GM19025 (cell line): ENCODE data around the gene CUX1.
"Not testable (repeated sequence)": the region's sequence is repeated elsewhere in the genome, so short reads cannot be mapped to it uniquely, and the experiment has no call there.

Source experiments
- ATAC-seq: cut with Tn5 transposase; IDR thresholded peaks from one replicate; pipeline ENCODE4 v1.9.1; 2021; ENCODE audit warnings: mild to moderate bottlenecking, low read depth, moderate library complexity; ENCODE audit not compliant: unreplicated experiment

The CUX1 gene

GRCh38 chr7:101820703-101821102 is 3.3 kb downstream of the CUX1 start:
- no peak for ATAC-seq

GRCh38 chr7:101822632-101823031 is 5.2 kb downstream of the CUX1 start:
- not testable (repeated sequence) for ATAC-seq

- no peak for ATAC-seq
These were observed 5.7 kb downstream of the CUX1 start for GRCh38 chr7:101823096-101823495.

GRCh38 chr7:101823596-101823995 is 6.2 kb downstream of the CUX1 start:
- ATAC-seq = no peak

GRCh38 chr7:101824440-101824839 is 7.0 kb downstream of the CUX1 start:
- no peak for ATAC-seq

GRCh38 chr7:101826081-101826835 is 8.8 kb downstream of the CUX1 start:
- ATAC-seq = no peak

GRCh38 chr7:101828301-101829020 is 11.0 kb downstream of the CUX1 start:
- no peak for ATAC-seq

- no peak for ATAC-seq
These were observed 11.9 kb downstream of the CUX1 start for GRCh38 chr7:101829374-101829773.

- no peak for ATAC-seq
These were observed 12.4 kb downstream of the CUX1 start for GRCh38 chr7:101829821-101830220.

- not testable (repeated sequence) for ATAC-seq
These were observed 14.0 kb downstream of the CUX1 start for GRCh38 chr7:101831396-101831795.

- ATAC-seq = no peak
These were observed 14.8 kb downstream of the CUX1 start for GRCh38 chr7:101832205-101832631.

GRCh38 chr7:101832685-101833375 is 15.4 kb downstream of the CUX1 start:
- no peak for ATAC-seq

- ATAC-seq = no peak
These were observed 16.4 kb downstream of the CUX1 start for GRCh38 chr7:101833799-101834198.

GRCh38 chr7:101835136-101835535 is 17.7 kb downstream of the CUX1 start:
- ATAC-seq = no peak

- not testable (repeated sequence) for ATAC-seq
These were observed 20.0 kb downstream of the CUX1 start for GRCh38 chr7:101837433-101837832.

- ATAC-seq = no peak
These were observed 21.5 kb downstream of the CUX1 start for GRCh38 chr7:101838837-101839483.

GRCh38 chr7:101841328-101841727 is 23.9 kb downstream of the CUX1 start:
- ATAC-seq = no peak

GRCh38 chr7:101843293-101844271 is 26.2 kb downstream of the CUX1 start:
- ATAC-seq = no peak

- no peak for ATAC-seq
These were observed 28.5 kb downstream of the CUX1 start for GRCh38 chr7:101845974-101846373.
